Gastroesophageal sphincter (tissue), 3 donors: Measurements from ENCODE around the gene BMAL1.

Experiments used
- POLR2A ChIP-seq, 2 donors: fragments of 450-650 bp; IDR thresholded peaks; one replicate each; pipeline ENCODE4 v1.6.1; 2017; ENCODE audit warnings: antibody characterized with exemption in 2 of 2, mild to moderate bottlenecking in 2 of 2, moderate library complexity in 1 of 2
- TF ChIP-seq, protein P1 (sequence below), 4 experiments: fragments of 200-600 bp in 2 of 4; fragments of 450-650 bp in 2 of 4; sonication (generic) in 1 of 4; IDR thresholded peaks; one replicate each; pipeline ENCODE4 v1.5.1; 2017 to 2019; ENCODE audit warnings: antibody characterized with exemption in 4 of 4, mild to moderate bottlenecking in 2 of 4, moderate library complexity in 2 of 4

- TF ChIP-seq, protein P1, sequence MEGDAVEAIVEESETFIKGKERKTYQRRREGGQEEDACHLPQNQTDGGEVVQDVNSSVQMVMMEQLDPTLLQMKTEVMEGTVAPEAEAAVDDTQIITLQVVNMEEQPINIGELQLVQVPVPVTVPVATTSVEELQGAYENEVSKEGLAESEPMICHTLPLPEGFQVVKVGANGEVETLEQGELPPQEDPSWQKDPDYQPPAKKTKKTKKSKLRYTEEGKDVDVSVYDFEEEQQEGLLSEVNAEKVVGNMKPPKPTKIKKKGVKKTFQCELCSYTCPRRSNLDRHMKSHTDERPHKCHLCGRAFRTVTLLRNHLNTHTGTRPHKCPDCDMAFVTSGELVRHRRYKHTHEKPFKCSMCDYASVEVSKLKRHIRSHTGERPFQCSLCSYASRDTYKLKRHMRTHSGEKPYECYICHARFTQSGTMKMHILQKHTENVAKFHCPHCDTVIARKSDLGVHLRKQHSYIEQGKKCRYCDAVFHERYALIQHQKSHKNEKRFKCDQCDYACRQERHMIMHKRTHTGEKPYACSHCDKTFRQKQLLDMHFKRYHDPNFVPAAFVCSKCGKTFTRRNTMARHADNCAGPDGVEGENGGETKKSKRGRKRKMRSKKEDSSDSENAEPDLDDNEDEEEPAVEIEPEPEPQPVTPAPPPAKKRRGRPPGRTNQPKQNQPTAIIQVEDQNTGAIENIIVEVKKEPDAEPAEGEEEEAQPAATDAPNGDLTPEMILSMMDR (IDR thresholded peaks at IDR 0.05): no peak
- no peak for TF ChIP-seq POLR2A (IDR thresholded peaks at IDR 0.05)
Measured at GRCh38 chr11:13339195-13340153, 61.9 kb downstream of the BMAL1 start.
